NCI-H128 (cell line): Measurements from ENCODE around the gene GMDS.

Experiments
- DNase-seq: peaks from one replicate; lab custom pipeline; 2025; ENCODE audit not compliant: unreplicated experiment; lab: John Stamatoyannopoulos, UW

GMDS gene

DNA sequence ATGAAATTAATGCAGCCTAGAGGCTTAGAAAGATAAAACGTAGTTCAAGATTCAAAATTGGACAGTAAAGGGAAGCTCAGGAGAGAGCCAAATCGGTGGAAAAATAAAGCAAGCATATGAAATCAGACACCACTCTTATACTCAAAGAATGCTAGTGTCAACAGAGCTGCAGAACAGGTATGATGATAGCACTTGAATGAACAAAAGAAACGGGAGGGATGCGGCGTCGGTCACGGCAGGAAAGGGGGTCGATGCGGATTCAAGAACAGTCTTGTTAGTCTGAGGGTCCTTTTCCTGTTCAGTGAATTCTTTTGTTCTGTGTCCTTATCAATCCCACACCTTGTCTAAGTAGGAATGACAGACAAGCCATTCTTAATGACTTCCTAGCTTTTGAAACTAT, 521.3 kb downstream of the GMDS start:
- peak; percentile 8 for DNase-seq

DNA sequence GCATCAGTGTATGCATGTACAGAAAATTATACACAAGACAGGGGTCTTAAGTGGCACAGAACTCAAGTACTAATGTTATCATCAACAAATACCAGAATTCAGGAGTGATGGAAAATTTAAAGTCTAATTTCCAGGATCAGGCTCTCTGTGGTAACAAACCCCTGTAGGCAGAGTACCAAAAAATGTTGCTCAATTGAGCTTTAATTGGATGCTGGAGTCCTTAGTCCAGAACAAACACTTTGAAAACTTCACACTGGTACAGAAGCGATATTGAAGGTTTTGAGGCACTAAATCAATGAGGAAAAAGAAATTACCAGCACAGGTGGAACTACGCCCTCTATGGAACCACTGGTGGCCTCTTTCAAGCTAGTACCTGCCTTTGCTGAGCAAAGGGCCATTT, 522.6 kb downstream of the GMDS start:
- DNase-seq = no peak

DNA sequence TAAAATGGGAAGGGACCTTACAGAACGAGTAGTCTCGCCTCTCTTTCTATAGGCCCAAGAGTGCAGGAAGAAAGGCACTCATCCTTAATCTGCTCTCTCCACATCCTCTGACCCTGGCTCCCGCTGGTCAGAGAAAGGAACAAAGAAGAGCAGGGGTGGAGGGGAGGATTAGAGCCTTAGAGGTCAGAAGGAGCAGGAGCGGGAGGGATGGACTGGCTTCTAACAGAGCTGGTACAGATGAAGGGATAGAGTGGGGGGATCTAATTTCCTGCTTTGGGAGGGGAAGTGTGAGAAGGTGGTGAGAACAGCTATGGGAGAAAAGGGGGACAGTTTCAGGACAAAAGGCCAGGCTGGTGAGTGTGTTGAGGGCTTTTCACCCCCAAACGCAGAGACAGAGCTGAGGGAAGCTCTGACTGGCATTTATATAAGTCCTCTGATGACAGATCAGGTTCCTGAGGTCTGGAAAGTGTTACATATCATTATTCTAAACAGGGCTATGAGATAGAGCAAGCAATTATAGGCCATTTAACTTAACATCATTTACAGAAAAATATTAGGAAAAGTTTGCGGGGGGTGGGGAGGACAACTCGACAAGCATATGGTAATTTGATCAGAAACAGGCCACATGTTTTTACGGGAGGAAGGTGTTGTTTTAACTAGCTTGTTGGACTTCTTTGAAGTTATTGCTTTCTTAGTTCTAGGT, 524.6 kb downstream of the GMDS start:
- no peak for DNase-seq

DNA sequence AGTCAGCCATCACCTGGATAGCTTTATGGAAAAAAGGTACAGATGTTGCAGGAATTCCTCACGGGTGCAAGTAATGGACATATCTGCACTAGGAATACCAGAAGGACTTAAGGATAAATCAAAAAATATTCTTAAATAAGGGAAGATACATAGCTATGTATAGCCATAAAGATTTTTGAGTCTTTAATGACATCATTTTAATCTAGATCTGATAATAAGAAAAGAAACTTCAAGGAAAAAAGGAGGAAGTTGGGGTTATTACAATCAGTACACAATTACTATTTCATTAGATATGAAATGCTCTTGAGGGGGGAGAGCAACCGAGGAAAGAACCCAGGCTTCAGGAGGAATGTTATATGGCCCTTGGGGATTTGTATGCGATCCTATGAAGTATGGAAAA, 525.5 kb downstream of the GMDS start:
- DNase-seq = no peak

DNA sequence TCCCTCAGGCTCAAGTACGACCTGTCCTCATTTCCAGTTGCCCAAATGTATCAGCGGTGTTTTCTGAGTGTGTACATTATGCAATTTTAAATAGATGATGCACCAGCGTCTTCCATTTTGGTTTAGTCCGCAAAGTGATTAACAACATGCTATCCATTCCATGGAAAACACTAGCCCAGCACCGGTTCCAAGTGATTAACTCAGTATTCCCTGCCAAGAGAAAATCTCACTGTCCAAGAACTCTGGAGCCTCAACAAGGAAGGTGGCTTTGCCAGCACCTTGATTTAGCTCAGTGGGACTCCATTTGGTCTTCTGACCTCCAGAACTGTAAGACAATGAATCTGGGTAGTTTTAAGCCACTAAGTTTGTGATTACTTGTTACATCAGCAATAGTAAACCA, 528.5 kb downstream of the GMDS start:
- DNase-seq = no peak

DNA sequence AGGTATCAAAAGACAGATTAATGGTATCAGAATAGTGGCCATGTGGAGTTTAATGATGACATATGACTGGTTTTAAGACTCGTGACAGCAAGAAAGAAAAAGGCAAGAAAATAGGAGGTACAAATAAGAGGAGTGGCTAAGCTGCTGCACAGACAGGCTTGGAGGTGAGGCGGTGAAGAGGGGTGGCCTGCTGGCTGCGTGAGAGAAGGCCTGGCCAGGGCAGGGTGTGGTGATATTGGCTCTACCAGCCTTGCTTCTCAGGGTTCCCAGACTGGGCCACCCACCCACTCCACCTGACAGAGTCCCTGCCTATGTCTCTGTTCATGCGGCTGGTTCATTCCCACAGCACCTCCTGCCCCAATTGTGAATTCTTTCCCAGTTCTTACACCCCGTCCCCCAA, 529.0 kb downstream of the GMDS start:
- no peak for DNase-seq

DNA sequence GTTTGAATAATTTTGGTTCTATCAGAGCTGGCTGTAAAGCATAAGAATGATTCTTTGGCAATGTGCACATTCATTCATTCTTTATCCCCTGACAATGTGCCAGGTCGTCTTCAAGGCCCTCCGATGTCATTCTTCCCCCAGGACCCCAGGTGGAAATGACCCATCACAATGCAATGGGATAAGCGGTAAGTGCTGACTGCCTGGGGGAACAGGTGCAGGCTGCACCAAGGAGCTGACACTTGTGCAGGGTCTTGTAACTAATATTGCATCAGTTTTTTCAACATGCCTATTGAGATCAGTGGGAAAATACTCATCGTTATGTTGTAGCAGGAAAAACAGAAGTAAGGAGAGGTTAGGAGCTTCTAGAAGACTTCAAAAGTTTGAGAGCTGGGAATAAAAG, 530.1 kb downstream of the GMDS start:
- DNase-seq = no peak

DNA sequence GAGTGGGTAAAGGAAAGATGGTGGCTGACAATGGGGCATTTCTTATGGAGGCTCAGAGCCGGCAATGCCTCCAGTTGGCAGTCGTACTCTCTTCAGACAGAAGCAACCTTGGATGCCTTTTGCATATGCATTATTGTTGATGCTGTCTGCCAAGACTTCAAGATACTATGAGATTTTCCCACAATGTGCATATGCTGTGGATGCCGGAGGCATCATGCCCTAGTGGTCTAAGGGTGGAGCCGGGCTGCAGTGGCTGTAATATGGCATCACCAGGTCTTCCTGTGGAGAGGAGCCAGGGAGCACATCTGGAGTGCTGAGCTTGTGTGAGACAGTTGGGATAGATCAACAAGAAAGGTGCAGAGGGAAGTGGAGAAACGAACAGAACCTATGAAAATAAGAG, 530.8 kb downstream of the GMDS start:
- no peak for DNase-seq

DNA sequence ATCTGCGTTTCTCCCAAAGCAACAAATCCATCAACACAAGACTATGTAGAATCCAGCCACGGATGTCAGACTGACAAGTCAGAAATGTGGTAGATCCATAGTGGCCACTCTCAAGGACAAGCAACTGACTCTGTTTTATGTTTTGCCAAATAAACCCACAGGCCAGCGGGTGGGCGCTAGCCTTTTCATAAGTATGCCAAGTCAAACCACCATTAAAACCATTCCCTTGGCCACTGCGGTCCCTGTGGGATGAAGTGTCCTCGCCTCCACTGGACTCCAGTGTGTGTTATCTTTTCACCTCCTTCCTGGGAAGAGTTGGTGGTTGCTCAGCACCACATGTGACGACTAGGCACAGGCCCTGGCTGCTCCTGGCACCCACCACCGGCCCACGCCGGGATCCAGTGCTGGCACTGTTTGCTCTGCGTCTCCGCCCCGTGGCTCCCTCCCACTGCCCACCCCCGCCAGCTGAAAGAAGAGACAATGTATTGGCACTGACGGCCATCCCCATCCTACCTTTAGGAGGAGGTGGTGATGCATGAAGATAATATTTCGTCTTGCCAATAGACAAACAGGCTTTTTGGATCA, 532.3 kb downstream of the GMDS start:
- DNase-seq = no peak

DNA sequence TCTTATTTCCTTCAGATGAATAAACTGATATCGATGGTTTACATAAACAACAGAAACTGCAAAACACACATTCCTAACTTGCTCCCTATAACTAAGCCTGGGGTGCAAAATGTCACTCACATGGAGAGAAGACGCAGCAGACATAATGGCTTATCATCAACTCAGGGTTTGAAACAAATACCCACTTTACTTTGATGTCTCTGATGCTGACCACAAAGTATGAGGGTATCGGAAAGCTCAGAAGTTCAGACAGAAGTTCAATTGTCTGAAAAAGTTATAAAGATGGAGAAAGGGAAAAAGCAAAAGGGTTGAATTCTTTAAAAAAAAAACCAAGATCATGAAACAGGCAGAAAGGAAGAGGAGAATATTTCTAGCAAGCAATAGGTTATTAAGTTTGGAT, 533.0 kb downstream of the GMDS start:
- no peak for DNase-seq

DNA sequence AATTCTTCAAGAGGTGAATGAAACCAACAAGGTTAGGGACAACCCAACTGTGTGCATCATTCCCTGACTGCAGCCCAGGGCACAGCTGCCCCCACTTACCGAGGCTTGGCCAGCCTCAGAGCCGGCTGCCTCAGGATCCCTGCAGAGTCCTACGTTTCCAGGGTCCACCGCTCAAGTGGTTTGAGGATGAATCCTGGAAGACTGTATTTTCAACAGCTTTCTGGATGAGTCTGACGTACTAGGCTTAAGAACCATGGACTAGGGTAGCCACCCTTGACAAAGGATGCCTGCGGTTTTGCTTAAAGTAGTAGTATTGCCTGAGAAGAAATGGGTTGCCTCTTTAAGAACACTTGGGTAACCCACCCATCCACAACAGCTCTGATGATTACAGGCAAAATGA, 534.3 kb downstream of the GMDS start:
- no peak for DNase-seq

DNA sequence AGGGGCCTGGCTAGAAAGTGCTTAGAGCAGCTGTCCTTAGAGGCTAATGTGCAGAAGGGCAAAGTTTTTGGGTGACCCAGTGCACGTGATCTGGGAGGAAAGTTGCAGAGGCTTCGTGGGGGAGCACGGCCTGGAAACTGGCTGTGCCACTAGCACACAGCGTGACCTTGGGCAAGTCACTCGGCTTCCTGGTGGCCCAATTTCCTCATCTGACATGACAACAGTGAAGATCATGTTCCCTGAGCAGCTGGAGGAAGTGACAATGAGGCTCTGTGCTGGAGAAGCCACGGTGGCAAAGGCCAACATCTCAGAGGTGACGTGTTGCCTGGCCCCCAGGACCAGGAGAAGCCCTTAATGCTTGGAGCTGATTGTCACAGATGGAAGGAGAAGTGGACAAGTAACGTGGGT, 536.2 kb downstream of the GMDS start:
- DNase-seq = no peak

DNA sequence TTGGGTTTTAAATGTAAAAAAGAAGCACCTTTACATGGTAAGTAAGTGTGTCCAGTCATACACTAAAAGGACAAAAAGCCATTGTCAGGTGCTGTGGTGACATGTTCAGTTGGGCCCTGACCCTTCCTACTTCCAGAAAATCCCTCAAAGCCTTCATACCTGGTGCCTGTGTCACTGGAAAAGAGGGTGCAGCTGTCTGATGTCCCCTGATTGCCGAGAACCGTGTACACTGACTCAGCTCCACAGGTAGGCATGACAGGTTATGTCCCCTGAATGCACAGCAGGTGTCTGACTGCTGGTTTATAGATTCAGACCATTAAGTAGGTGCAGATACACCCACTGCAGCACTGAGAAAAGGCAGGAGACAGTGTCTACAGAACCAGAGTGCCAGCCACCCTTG, 536.6 kb downstream of the GMDS start:
- no peak for DNase-seq

DNA sequence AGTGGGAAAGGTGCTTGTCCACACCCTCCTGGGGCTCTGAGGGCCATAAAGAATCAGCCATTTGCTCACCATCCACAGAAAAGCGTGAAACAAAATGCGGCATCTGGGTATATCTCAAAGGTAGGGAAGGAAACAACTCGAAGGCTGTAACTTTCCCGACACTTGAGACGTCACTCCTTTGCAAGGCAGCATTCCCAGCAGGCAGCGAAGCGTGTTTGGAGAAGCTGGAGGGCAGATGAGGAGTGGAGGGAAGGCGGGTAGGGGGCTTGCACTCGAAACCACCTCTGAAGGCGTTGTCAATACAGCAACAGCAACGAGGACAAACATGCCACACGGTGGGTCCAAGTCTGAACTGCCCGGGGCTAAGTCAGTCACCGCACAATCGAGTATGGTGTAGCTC, 537.3 kb downstream of the GMDS start:
- DNase-seq = no peak

DNA sequence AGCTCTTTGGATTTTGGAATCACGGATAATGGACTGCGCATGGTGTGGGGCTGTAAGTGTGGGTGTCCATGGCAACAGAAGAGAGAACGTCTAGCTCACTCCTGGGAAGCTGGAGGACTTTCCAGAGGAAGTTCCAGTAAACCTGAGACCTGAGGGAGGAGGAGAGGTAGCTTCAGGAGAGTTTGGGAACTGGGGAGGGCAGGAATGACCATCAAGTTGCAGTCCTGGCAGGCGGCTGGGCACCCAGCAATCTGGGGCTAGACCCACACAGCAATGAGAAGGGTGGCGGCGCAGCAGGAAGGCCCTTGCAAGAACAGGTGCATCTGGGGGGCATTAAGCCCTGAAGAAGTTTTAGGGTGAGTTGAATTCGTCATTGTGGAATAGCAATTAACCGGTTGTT, 539.8 kb downstream of the GMDS start:
- DNase-seq = no peak

DNA sequence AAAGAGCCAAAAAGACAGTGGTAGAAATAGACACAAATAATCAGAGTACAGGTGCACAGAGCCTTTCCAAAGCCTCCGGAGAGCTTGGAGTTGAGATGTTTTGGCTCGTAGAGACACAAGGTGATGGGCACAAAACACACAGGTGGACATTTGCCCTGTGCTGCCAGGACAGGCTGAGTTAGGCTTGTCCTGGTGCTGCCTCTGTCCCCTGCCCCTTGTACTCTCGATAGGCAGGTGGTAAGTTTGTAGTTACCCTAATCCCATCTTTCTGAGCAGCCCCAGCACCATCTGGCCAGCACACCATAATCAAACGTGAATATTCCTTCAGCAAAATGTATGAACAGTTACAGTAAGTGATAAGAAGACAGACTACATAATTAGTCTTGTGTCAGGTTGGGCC, 540.2 kb downstream of the GMDS start:
- DNase-seq = no peak

DNA sequence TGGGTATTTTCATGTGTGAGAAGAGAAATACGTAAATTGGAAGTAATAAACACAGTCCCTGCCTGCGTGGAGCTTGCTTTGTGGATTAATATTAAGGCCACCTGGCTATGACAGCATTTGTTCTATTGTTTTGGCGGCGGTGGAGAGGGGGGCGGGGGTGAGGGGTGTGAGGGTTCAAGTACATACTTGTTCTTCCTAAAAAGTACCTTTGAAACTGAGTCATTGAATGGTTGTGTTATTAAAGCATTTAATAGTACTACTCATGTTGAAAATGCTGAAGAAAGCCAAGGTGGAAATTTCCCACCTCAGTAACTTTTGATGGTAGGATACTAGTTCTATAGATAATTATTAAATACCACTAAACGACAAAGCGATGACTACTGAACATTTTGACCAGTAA, 540.7 kb downstream of the GMDS start:
- DNase-seq = no peak

DNA sequence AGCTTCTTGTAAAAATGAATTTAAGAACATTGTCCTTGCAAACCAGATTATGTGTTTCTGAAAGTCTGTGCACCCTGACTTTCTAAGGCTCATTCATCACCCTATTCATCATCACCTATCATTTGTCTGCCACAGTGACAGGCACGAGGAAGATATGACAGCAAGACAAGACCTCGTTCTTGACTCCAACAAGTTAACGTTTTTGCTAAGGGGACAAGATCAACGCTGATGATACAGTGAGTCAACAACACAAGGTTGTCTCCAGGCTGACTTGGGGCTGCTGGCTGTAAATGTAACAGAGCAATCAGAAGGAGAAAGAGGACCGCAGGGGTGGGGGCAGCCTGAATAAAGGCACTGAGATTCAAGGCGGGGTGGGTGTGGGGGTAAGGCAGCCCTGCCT, 541.5 kb downstream of the GMDS start:
- DNase-seq = no peak

DNA sequence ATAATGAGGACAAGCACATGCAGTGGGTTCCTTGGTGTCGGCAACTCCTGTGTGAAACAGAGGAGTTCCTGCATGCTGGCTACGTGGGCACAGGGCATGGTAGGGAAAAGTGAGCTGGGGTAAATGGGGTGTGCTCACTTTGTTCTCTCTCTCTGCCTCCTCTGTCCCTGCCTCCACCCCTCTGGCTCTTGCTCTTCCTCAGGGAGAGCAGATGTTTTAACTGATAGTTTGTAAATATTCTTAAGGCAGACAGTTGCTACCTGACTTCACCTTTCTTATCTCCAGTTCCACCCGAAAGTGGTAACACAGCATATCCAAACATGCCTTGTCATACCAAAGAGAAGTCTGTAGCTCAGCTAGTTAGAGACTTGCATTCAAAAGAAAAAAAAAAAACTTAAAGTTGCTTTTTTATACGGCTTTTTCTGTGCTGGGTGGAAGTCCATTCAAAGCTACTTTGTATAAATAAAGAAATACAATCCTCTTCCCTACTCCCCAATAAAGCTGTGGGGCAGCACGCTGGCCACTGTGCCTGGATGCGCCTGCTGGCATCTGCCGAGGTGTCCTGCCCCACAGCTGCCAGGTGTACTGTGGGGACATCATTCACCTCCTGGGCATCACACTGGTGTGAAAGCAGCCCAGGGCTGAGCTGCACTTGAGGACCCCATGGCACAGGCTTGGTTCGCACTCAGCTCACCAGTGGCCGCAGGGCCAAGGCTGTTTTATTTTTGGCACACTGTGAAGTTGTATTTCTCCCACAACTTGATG, 542.1 kb downstream of the GMDS start:
- no peak for DNase-seq

DNA sequence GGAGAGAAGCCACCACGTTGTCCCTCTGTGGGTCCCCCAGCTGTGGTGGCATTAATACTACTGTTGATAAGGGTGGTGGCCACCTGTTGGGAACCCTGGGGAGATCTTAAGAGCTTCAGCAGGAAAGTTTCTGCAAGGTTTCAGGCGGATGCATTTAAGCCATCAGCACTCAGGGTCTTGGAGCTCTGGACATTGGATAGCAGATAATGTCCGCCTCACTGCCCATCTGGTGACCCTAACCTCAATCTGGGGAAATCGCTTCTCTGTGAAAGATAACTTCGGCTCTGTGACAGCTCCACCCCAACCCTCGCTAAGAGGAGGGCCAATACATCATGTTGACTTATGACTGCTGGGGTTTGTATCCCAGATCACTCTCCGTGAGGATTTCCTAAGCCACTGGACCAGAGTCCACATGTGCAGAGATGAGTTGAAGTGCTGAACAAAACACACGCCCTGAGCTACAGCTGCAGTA, 542.8 kb downstream of the GMDS start:
- no peak for DNase-seq

DNA sequence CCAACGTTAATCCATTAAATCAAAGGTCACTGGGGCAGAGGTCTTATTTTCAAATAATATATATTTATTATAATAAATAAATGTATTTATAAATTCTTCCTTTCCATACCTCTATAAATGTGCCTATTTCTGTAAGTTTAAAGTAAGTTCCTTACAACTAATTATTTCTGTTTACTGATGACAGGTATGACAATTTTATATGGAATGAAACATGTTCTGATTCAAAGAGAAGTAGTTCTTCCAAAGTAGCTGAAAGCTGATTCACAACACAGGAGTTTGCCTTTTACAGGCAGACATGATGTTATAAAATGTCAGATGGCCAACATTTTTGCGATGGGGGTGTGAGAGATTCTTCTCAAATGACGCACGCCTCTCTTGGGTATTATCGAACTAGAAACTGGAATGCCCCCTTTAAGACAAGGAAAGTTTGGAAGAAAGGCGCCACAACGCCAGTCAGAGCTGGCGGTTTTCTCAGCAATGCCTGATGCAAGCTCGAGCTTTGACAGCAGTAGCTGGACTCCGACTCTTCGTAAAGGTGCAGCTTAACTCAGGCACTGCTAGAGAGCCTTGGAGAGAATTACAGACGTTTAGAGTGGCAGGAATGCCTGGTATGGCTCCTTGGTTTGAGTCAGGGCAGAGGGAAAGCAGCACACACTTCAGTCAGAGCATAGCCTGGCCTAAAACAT, 543.6 kb downstream of the GMDS start:
- no peak for DNase-seq
